ENCODE data around the gene ETFA. TPM values are rescaled to one million over a fixed set of nuclear protein-coding genes. Genes with fewer than 3 reads are reported as not detected.

The ETFA gene
- total RNA-seq, 1 donor from 2014 or later: 497 TPM

GRCh38 chr15:76165951-76166350, 145.3 kb downstream of the ETFA start:
- intact Hi-C loops (cut with micrococcal nuclease): no loop called here
- no peak for ATAC-seq
- no peak for DNase-seq

Other genes starting within 250 kb of the ETFA start
- gene ISL2, start 25.3 kb upstream of the ETFA start, total RNA-seq: not detected

Data from left ventricle myocardium superior (tissue), 1 donor.